GM19328 (cell line): ENCODE results near the gene SLF2.

Source experiments
- ATAC-seq: cut with Tn5 transposase; IDR thresholded peaks from one replicate; pipeline ENCODE4 v1.9.1; 2021; ENCODE audit warnings: mild to moderate bottlenecking, moderate library complexity; ENCODE audit not compliant: unreplicated experiment

The SLF2 gene

GRCh38 chr10:100997360-100998182 lies 84.8 kb downstream of the SLF2 start:
- no peak for ATAC-seq

- no peak for ATAC-seq
Measured at GRCh38 chr10:100998183-100998990, 85.6 kb downstream of the SLF2 start.

- peak; percentile 39 for ATAC-seq
Measured at GRCh38 chr10:100998991-100999741, 86.4 kb downstream of the SLF2 start.

- no peak for ATAC-seq
Measured at GRCh38 chr10:100999742-101000126, 87.0 kb downstream of the SLF2 start, which contains the start of gene LZTS2. Gene LZTS2 (plus strand): TSS chr10:100999808. CDS start chr10:101002539, 2,731 bp downstream.

- ATAC-seq: no peak
Measured at GRCh38 chr10:101000127-101000914, 87.6 kb downstream of the SLF2 start.

- no peak for ATAC-seq
Measured at GRCh38 chr10:101000915-101001658, 88.3 kb downstream of the SLF2 start.

GRCh38 chr10:101001659-101002035 lies 88.9 kb downstream of the SLF2 start:
- no peak for ATAC-seq

- ATAC-seq: no peak
Measured at GRCh38 chr10:101002456-101002855, 89.7 kb downstream of the SLF2 start.

- ATAC-seq: no peak
Measured at GRCh38 chr10:101003639-101004206, 91.0 kb downstream of the SLF2 start.

- ATAC-seq: no peak
Measured at GRCh38 chr10:101005361-101005760, 92.6 kb downstream of the SLF2 start.

- ATAC-seq: no peak
Measured at GRCh38 chr10:101005869-101006567, 93.3 kb downstream of the SLF2 start.

GRCh38 chr10:101006593-101007098 lies 93.9 kb downstream of the SLF2 start:
- ATAC-seq: no peak

GRCh38 chr10:101007099-101007711 lies 94.4 kb downstream of the SLF2 start:
- no peak for ATAC-seq

- ATAC-seq: no peak
Measured at GRCh38 chr10:101007915-101008822, 95.4 kb downstream of the SLF2 start.

GRCh38 chr10:101008823-101009423 lies 96.2 kb downstream of the SLF2 start:
- no peak for ATAC-seq

GRCh38 chr10:101010329-101010728 lies 97.6 kb downstream of the SLF2 start:
- no peak for ATAC-seq
